ENCODE data around the gene E2F1.
A peak's percentile ranks its signal among the peaks of the same experiment; 100 is the strongest.

The E2F1 gene

GRCh38 chr20:33689973-33690372, 3.8 kb upstream of the E2F1 start:
- intact Hi-C loops (cut with DNase I), result loop anchor here (5.0 kb wide), 1 partner anchor 42 kb away; the partner anchor contains the start of gene ZNF341
- DNase-seq, result no peak

GRCh38 chr20:33689493-33689892, 3.3 kb upstream of the E2F1 start:
- intact Hi-C loops (cut with DNase I), result loop anchor here (5.0 kb wide), 1 partner anchor 43 kb away; the partner anchor contains the start of gene ZNF341
- no peak for DNase-seq

- DNase-seq, result no peak
- intact Hi-C loops (cut with DNase I), result loop anchor here (5.0 kb wide), 1 partner anchor 43 kb away; the partner anchor contains the start of gene ZNF341
Measured at GRCh38 chr20:33688938-33689424, 2.8 kb upstream of the E2F1 start.

GRCh38 chr20:33687993-33688937, 2.1 kb upstream of the E2F1 start:
- intact Hi-C loops (cut with DNase I), result loop anchor here (5.0 kb wide), 1 partner anchor 44 kb away; the partner anchor contains the start of gene ZNF341

GRCh38 chr20:33687370-33687915, 1.3 kb upstream of the E2F1 start:
- DNase-seq, result no peak
- intact Hi-C loops (cut with DNase I), result loop anchor here (5.0 kb wide), 1 partner anchor 45 kb away; the partner anchor contains the start of gene ZNF341

More at GRCh38 chr20:33687993-33688937, 2.1 kb upstream of the E2F1 start:
- no peak for DNase-seq

GRCh38 chr20:33686984-33687366, 790 bp upstream of the E2F1 start:
- intact Hi-C loops (cut with DNase I), result loop anchor here (5.0 kb wide), 1 partner anchor 45 kb away; the partner anchor contains the start of gene ZNF341
- no peak for DNase-seq

- intact Hi-C loops (cut with DNase I), result loop anchor here (5.0 kb wide), 1 partner anchor 47 kb away; the partner anchor contains the start of gene ZNF341
- no peak for DNase-seq
Measured at GRCh38 chr20:33685328-33686099, 671 bp downstream of the E2F1 start.

GRCh38 chr20:33684533-33685327, 1.5 kb downstream of the E2F1 start:
- intact Hi-C loops (cut with DNase I), result loop anchor here (5.0 kb wide), 1 partner anchor 48 kb away; the partner anchor contains the start of gene ZNF341
- DNase-seq, result no peak

GRCh38 chr20:33681728-33682353, 4.3 kb downstream of the E2F1 start:
- intact Hi-C loops (cut with DNase I), result no loop called here
- peak in 1 of 10 donors; percentile 77 for DNase-seq

GRCh38 chr20:33681288-33681687, 4.9 kb downstream of the E2F1 start:
- intact Hi-C loops (cut with DNase I), result no loop called here
- no peak for DNase-seq

- intact Hi-C loops (cut with DNase I), result no loop called here
- DNase-seq, result no peak
Measured at GRCh38 chr20:33680686-33681085, 5.5 kb downstream of the E2F1 start.

- DNase-seq, result no peak
- intact Hi-C loops (cut with DNase I), result no loop called here
Measured at GRCh38 chr20:33679758-33680485, 6.3 kb downstream of the E2F1 start.

GRCh38 chr20:33677991-33678702, 8.0 kb downstream of the E2F1 start:
- intact Hi-C loops (cut with DNase I), result no loop called here
- peak in 1 of 10 donors; percentile 73 for DNase-seq

GRCh38 chr20:33676652-33677645, 9.2 kb downstream of the E2F1 start:
- DNase-seq, result peak in 1 of 10 donors; percentile 82
- intact Hi-C loops (cut with DNase I), result no loop called here

GRCh38 chr20:33676121-33676520, 10.1 kb downstream of the E2F1 start:
- intact Hi-C loops (cut with DNase I), result no loop called here
- DNase-seq, result no peak

GRCh38 chr20:33675136-33675959, 10.8 kb downstream of the E2F1 start:
- intact Hi-C loops (cut with DNase I), result no loop called here
- DNase-seq, result no peak
